Endothelial cell (in vitro differentiated cells): ENCODE results near the gene GORASP1. TPM values are rescaled to one million over a fixed set of nuclear protein-coding genes. Genes with fewer than 3 reads are reported as not detected.

Source experiments
- DNase-seq: peaks from one replicate; pipeline ENCODE4 v3.0.0; 2021; ENCODE audit warnings: low spot score
- H3K27ac Mint-ChIP-seq: one replicate; pipeline ENCODE4 v1.8.0; 2021; ENCODE audit warnings: mixed read lengths, inconsistent platforms; ENCODE audit not compliant: unreplicated experiment
- H3K27me3 Mint-ChIP-seq: one replicate; pipeline ENCODE4 v1.8.0; 2021; ENCODE audit warnings: mild to moderate bottlenecking, moderate library complexity, mixed read lengths, inconsistent platforms; ENCODE audit not compliant: unreplicated experiment
- H3K36me3 Mint-ChIP-seq: one replicate; pipeline ENCODE4 v1.8.0; 2021; ENCODE audit warnings: mild to moderate bottlenecking, low read depth, mixed read lengths, inconsistent platforms; ENCODE audit not compliant: unreplicated experiment
- H3K4me1 Mint-ChIP-seq: one replicate; pipeline ENCODE4 v1.8.0; 2021; ENCODE audit warnings: mild to moderate bottlenecking, mixed read lengths, inconsistent platforms; ENCODE audit not compliant: unreplicated experiment
- H3K4me3 Mint-ChIP-seq: one replicate; pipeline ENCODE4 v1.8.0; 2021; ENCODE audit warnings: mild to moderate bottlenecking, mixed read lengths, inconsistent platforms; ENCODE audit not compliant: unreplicated experiment
- H3K9me3 Mint-ChIP-seq: one replicate; pipeline ENCODE4 v1.8.0; 2021; ENCODE audit warnings: mixed read lengths, inconsistent platforms; ENCODE audit not compliant: unreplicated experiment
- total RNA-seq: library from RNA; stranded (reverse); fragmentation: NEBNext Ultra II Directional; extraction: Animal tissue kit (Norgen Biotek cat#: 25700); gene quantifications from one replicate; pipeline ENCODE4 v1.2.1, GENCODE V29; 2021; ENCODE audit not compliant: unreplicated experiment
- TF ChIP-seq, protein P1 (sequence below): fragments of 200-600 bp; sonication (generic); IDR thresholded peaks from one replicate; pipeline ENCODE4 v1.5.0; 2021; ENCODE audit warnings: antibody characterized with exemption; ENCODE audit not compliant: unreplicated experiment

Gene GORASP1
- total RNA-seq, 1 donor from 2014 or later, result 130 TPM

DNA sequence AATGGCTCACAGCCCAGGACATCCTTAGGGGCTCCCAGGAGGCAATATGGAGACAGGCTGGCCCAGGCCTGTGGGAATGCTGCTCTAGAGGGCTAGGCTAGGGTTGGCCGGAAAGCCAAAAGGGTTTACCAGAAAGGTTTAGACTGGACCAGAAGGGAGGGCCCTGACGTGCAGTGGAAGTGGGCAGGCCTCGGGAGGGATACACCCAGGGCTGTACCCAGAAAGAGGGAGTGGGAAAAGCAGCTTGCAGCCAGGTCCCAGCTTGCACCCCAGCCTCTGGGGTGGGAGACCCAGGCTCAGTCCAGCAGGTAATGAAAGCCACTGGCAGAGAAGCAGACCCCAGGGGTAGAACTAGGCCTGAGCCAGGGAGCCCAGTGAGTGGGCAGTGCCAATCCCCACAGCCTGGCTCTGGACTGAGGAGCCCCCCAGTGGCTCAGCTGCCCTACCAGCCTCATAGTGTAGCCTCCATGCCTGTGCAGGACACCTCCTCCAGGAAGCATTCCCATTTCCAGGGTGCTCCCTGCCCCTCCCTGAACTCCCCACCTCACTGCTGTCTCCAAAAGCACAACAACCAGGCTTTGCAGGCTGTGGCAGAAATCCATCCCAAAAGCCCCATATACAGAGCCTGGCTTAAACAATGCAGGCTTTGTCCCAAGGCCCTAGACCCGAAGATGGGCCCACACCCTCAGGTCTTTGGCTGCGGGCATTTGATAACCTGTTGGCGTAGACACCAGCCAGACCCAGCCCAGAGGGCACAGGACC lies 3.5 kb downstream of the GORASP1 start:
- peaks cover 34% of the 10 kb centered on the region for H3K27me3 Mint-ChIP-seq
- peaks cover 41% of the 10 kb centered on the region for H3K36me3 Mint-ChIP-seq
- TF ChIP-seq, protein P1, sequence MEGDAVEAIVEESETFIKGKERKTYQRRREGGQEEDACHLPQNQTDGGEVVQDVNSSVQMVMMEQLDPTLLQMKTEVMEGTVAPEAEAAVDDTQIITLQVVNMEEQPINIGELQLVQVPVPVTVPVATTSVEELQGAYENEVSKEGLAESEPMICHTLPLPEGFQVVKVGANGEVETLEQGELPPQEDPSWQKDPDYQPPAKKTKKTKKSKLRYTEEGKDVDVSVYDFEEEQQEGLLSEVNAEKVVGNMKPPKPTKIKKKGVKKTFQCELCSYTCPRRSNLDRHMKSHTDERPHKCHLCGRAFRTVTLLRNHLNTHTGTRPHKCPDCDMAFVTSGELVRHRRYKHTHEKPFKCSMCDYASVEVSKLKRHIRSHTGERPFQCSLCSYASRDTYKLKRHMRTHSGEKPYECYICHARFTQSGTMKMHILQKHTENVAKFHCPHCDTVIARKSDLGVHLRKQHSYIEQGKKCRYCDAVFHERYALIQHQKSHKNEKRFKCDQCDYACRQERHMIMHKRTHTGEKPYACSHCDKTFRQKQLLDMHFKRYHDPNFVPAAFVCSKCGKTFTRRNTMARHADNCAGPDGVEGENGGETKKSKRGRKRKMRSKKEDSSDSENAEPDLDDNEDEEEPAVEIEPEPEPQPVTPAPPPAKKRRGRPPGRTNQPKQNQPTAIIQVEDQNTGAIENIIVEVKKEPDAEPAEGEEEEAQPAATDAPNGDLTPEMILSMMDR, result no peak
- H3K27ac Mint-ChIP-seq, result peak overlapping the region; percentile 74
- H3K9me3 Mint-ChIP-seq, result no peaks in the 10 kb centered on the region
- DNase-seq, result no peak
- peaks cover 67% of the 10 kb centered on the region for H3K4me1 Mint-ChIP-seq
- H3K4me3 Mint-ChIP-seq, result peak overlapping the region; percentile 74

DNA sequence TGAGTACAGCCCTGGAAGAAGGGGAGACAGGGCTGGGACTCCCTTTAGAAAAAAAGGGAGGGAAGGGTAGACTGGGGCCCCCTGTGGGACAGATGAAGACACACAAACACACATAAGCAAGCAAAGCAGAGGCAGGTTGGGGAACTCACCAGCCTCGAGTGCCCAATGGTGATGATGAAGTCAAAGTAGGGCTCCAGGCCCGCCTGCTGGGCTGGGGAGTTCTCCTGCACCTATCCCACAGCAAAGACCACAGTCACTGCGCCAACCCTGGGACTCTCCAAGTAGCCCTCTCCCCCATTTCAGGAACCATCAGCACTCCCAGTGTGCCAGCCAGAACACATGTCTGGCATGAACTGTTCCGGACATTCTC lies 4.1 kb downstream of the GORASP1 start:
- peak overlapping the region; percentile 74 for H3K27ac Mint-ChIP-seq
- H3K4me1 Mint-ChIP-seq, result peaks cover 61% of the 10 kb centered on the region
- H3K36me3 Mint-ChIP-seq, result peaks cover 38% of the 10 kb centered on the region
- TF ChIP-seq, protein P1, result no peak
- DNase-seq, result no peak
- H3K9me3 Mint-ChIP-seq, result no peaks in the 10 kb centered on the region
- peak overlapping the region; percentile 74 for H3K4me3 Mint-ChIP-seq
- peaks cover 30% of the 10 kb centered on the region for H3K27me3 Mint-ChIP-seq

DNA sequence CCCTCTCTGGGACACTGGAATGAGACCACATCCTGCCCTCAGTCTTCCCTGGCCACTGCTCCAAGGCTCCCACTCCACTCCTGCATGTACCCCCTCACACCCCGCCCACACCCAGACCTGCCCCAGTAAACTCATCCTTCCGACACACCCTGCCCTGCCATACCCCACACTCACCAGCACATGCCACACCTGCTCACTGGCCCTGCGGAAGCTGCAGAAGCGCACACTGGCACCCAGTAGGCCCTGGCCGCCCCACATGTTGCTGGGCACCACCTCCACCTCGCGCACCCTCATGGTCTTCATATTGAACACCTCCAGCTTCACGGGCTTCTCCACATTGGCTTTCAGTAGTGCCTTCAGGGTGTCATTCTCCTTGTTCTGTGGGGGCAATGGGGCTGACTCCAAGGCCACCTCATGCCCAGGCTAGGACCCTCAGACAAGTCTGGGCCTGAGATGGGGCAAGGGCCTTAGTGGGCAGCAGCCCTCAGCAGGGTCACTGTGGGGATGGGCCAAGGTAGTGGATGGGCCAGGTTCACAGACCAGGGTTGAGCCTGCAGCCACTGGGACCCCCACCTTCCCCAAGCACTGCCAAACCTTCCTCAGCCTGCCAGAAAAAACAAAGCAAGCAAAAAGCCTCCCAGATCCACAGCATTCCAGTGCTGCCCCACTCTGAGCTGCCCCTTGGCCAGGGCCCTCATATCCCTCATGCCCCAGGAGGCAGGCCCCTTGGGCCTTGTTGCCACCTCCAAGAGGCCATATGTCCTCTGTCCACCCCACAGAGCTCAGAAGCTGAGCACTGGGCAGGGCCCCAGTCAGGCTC lies 4.7 kb downstream of the GORASP1 start:
- no peak for DNase-seq
- H3K4me1 Mint-ChIP-seq, result peaks cover 57% of the 10 kb centered on the region
- no peaks in the 10 kb centered on the region for H3K9me3 Mint-ChIP-seq
- TF ChIP-seq, protein P1, result no peak
- H3K27me3 Mint-ChIP-seq, result peaks cover 24% of the 10 kb centered on the region
- H3K27ac Mint-ChIP-seq, result peak overlapping the region; percentile 76
- peak overlapping the region; percentile 76 for H3K4me3 Mint-ChIP-seq
- H3K36me3 Mint-ChIP-seq, result peaks cover 33% of the 10 kb centered on the region

DNA sequence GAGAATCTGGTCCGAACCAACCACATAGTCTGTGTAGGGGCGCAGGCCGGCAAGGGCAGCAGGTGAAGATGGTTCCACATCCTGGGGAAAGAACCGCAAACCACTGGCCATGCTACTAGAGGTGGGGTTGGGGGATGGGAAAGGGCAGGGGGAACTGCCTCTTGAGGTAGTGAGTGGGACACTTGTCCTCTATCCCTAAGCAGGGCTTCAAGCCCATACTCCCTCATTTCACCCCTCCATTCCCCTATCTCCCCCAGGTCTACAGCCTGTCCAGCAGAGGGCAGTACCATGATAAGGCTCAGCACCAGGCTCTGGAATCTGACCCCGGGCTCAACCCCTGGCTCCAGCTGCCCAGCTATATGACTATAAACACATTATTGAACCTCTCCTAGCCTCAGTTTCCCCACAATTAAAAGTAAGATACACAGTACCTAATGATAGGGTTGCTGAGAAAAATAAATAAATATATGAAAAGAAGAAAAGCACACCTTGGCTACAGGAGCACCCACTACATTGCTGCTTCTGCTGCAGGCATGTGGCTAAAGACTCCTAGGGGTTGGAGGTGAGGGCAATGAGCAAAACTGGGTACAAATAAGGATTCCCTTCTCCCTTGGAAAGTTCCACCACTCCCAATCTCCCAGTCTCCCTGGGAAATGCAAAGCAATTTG lies 6.3 kb downstream of the GORASP1 start:
- TF ChIP-seq, protein P1, result peak; percentile 54
- peak; percentile 44 for DNase-seq
- Mint-ChIP-seq H3K4me3 (no peak overlapping the region), H3K27ac (no peak overlapping the region), H3K4me1 (peaks cover 66% of the 10 kb centered on the region), H3K27me3 (peaks cover 20% of the 10 kb centered on the region), H3K9me3 (no peaks in the 10 kb centered on the region), H3K36me3 (peaks cover 40% of the 10 kb centered on the region)
